ENCODE measurements around the gene GNPTG. TPM values are rescaled to one million over a fixed set of nuclear protein-coding genes. Genes with fewer than 3 reads are reported as not detected.

GNPTG gene
- polyA plus RNA-seq, 4 donors, result 51.5 to 77.0 (median 71.5) TPM

GRCh38 chr16:1387331-1387730, 35.6 kb downstream of the GNPTG start:
- no peak for DNase-seq (ENCODE audit: low read depth in 4 of 4, low spot score in 2 of 4)

DNA sequence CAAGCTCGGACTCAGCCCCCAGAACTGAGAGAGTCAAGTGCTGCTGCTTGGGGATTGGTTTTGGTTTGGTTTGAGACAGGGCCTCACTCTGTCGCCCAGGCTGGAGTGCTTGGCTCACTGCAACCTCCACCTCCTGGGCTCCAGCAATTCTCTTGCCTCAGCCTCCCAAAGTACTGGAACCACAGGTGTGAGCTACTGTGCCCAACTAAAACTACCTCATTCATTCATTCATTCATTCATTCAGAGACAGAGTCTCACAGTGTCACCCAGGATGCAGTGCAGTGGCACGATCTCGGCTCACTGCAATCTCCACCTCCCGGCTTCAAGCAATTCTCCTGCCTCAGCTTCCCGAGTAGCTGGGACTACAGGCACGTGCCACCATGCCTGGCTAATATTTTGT, 38.0 kb downstream of the GNPTG start:
- no peak for DNase-seq (ENCODE audit: low read depth in 4 of 4, low spot score in 2 of 4)

- DNase-seq (ENCODE audit: low read depth in 4 of 4, low spot score in 2 of 4), result no peak
Observed at GRCh38 chr16:1390239-1390779, 38.6 kb downstream of the GNPTG start.

DNA sequence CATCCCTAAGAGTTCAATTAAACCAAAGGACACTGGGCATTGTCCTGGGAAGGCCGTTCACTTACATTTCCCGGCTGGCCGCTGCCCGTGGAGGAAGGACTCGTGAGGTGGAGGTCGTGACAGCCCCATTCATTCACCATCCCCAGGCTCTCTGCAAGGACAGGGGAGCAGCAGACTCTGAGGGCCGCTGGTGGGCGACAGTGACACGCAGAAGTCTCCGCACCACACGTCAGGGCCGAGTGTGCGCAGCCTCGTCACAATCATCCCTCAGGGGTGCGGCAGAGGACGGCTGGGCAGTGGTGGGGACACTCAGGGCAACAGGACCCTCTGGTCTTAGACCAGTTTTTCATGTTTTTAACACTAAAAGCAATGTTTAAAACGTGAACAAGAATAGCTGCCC, 41.1 kb downstream of the GNPTG start:
- no peak for DNase-seq (ENCODE audit: low read depth in 4 of 4, low spot score in 2 of 4)

- DNase-seq (ENCODE audit: low read depth in 4 of 4, low spot score in 2 of 4), result no peak
Observed at GRCh38 chr16:1393613-1394176, 42.0 kb downstream of the GNPTG start.

DNA sequence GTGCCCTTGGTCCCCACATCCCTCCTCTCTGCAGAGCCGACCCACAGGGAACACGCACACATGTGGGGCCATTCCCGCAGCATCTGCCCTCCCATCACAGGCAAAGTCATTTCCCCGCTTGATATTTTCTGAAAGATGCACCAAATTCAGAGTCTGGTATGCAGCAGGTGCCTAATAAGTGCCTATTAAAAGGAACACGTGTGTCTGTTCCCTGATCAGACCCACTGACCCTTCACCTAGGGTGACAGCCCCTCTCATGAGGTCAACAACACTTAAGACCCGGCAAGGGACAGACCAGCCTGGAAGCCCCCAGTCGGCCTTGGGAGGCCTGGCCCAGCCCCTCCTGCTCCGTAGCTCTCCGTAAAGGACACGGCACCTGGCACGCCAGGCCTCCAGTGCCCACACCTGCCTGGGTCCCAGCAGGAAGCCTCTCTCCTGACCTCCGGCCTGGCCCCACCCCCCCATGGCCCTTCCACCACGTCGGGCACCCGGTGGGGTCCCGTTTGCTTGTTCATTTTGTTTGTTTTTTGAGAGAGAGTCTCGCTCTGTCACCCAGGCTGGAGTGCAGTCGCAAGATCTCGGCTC, 42.7 kb downstream of the GNPTG start:
- no peak for DNase-seq (ENCODE audit: low read depth in 4 of 4, low spot score in 2 of 4)

GRCh38 chr16:1395444-1396031, 43.8 kb downstream of the GNPTG start:
- no peak for DNase-seq (ENCODE audit: low read depth in 4 of 4, low spot score in 2 of 4)

DNA sequence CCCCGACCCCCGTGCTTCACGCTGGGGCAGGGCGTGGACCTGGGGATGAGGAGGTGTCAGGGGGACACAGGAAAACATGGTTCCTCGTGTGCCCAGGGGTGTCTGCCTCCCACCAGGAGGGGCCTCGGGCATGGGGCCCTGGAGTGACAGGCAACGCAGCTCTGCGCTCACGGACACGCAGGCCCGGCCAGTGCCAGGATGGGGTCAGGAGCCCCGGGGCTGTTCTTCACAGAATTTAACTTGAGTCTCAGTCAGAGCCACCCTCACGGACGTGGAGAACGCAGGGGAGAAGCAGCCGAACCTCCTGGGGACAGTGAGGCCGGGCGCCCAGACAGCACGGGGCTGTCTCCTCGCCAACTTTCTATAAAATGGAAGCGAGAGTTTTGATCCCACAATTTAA, 46.0 kb downstream of the GNPTG start:
- no peak for DNase-seq (ENCODE audit: low read depth in 4 of 4, low spot score in 2 of 4)

- DNase-seq (ENCODE audit: low read depth in 4 of 4, low spot score in 2 of 4), result no peak
Observed at GRCh38 chr16:1398351-1398750, 46.6 kb downstream of the GNPTG start.

DNA sequence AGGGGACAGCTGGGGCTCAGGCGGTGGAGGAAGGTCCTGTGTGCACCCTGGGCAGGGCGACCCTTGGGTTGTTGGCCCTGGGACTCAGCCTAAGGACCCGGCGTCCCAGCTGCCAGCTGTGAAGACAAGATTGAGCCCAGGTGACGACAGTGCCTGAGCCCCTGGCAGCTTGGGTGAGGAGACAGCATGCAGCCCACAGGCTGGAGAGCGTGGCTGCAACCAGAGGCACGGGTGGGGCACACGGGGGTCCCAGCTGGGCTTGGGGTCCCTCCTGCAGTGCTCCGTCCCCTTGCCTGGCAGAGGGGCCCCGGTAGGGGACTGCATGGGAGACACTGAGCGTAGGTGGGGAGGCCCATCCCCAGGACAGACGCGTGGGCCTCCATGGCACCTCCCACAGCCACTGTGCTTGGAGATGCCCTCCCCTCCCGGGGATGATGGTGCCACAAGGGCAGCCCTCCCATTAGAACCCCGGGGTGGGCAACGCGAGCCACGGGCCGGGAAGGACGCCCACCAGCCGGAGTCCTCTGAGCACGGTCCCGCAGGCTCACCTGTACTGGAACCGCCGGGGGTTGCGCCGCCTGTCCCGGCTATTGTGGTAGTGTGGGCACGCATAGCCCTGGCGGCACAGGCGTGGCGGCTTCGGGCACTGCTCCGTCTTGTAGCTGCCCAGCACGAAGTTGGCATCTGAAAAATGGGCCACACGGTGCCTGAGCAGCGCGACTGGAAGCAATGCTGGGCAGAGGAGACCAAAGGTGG, 47.3 kb downstream of the GNPTG start:
- DNase-seq (ENCODE audit: low read depth in 4 of 4, low spot score in 2 of 4), result no peak

- no peak for DNase-seq (ENCODE audit: low read depth in 4 of 4, low spot score in 2 of 4)
Observed at GRCh38 chr16:1401061-1401757, 49.5 kb downstream of the GNPTG start.

DNA sequence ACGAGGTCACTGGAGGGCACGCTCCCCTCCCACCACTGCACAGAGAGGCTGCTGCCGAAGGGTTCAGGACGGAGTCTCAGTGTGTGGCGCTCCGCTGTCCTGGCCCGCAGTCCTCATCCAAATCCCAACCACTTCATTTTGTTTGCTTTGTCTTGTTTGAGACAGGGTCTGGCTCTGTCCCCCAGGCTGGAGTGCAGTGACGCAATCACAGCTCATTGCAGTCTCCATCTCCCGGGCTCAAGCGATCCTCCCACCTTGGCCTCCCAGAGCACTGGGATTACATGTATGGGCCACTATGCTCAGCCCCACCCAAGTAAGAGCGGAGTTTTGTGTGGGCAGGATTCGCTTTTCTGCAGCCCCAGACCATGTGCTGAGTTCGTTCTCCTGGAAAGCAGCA, 50.0 kb downstream of the GNPTG start:
- no peak for DNase-seq (ENCODE audit: low read depth in 4 of 4, low spot score in 2 of 4)

GRCh38 chr16:1403036-1403435, 51.3 kb downstream of the GNPTG start:
- no peak for DNase-seq (ENCODE audit: low read depth in 4 of 4, low spot score in 2 of 4)

GRCh38 chr16:1403733-1404132, 52.0 kb downstream of the GNPTG start:
- DNase-seq (ENCODE audit: low read depth in 4 of 4, low spot score in 2 of 4), result no peak

GRCh38 chr16:1407753-1408152, 56.0 kb downstream of the GNPTG start:
- no peak for DNase-seq (ENCODE audit: low read depth in 4 of 4, low spot score in 2 of 4)

DNA sequence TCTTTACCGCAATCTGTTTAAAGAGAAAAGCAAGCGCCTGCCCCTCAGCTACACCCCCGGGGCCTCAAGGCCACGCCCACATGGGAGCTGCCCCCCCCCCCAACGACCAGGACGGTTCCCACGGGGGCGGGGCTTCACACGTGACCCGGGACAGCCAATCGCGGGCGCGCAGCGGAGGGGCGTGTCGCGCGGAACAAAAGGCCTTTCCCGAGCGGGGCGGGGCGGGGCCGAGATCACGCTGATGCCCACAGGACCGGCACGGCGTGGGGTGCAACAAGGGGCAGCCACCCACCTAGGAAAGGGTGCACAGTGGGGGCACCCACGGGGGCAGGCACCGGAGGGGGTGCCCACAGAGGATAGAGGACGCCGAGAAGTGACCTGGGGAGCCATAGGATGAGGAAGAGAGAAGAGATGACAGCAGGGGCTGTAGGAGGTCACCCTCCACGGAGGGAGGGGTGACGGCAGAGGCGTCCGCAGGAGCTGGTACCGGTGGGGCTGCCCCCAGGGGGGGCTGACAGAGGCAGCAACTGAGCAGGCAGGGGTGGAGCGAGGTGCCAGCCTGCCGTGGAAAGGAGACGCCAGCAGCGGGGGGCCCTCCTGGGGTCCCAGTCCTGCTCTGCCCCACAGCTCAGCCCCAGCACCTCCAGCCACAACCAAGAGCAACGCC, 56.6 kb downstream of the GNPTG start:
- peak in 3 of 4 donors; percentile 72 to 81 (median 73) for DNase-seq (ENCODE audit: low read depth in 4 of 4, low spot score in 2 of 4)

- DNase-seq (ENCODE audit: low read depth in 4 of 4, low spot score in 2 of 4), result no peak
Observed at GRCh38 chr16:1412847-1413246, 61.1 kb downstream of the GNPTG start.

Data from left renal cortex interstitium (tissue), 4 donors.